ENCODE data around the gene GRAMD1A.
A peak's percentile ranks its signal among the peaks of the same experiment; 100 is the strongest.

The GRAMD1A gene

GRCh38 chr19:35042954-35043604 is 43.0 kb downstream of the GRAMD1A start:
- DNase-seq = no peak
- Histone ChIP-seq H3K4me1 (peaks cover 4 to 24% (median 23%) of the 10 kb centered on the region in 4 donors), H3K9me3 (no peaks in the 10 kb centered on the region), H3K4me3 (no peak overlapping the region), H3K27ac (no peak overlapping the region), H3K36me3 (no peaks in the 10 kb centered on the region), H3K27me3 (peaks cover 0 to 50% of the 10 kb centered on the region in 2 donors)
- intact Hi-C loops (cut with DNase I; ENCODE audit: low total_unique reads) = no loop called here
- no peak for TF ChIP-seq CTCF (IDR thresholded peaks at IDR 0.05)

GRCh38 chr19:35043906-35044305 is 43.8 kb downstream of the GRAMD1A start:
- no peak for TF ChIP-seq CTCF (IDR thresholded peaks at IDR 0.05)
- H3K9me3 ChIP-seq = no peaks in the 10 kb centered on the region
- H3K27ac ChIP-seq = no peak overlapping the region
- no peak overlapping the region for H3K4me3 ChIP-seq
- no peak for DNase-seq
- peaks cover 4 to 23% (median 22%) of the 10 kb centered on the region in 4 donors for H3K4me1 ChIP-seq
- intact Hi-C loops (cut with DNase I; ENCODE audit: low total_unique reads) = no loop called here
- peaks cover 0 to 50% of the 10 kb centered on the region in 2 donors for H3K27me3 ChIP-seq
- no peaks in the 10 kb centered on the region for H3K36me3 ChIP-seq

DNA sequence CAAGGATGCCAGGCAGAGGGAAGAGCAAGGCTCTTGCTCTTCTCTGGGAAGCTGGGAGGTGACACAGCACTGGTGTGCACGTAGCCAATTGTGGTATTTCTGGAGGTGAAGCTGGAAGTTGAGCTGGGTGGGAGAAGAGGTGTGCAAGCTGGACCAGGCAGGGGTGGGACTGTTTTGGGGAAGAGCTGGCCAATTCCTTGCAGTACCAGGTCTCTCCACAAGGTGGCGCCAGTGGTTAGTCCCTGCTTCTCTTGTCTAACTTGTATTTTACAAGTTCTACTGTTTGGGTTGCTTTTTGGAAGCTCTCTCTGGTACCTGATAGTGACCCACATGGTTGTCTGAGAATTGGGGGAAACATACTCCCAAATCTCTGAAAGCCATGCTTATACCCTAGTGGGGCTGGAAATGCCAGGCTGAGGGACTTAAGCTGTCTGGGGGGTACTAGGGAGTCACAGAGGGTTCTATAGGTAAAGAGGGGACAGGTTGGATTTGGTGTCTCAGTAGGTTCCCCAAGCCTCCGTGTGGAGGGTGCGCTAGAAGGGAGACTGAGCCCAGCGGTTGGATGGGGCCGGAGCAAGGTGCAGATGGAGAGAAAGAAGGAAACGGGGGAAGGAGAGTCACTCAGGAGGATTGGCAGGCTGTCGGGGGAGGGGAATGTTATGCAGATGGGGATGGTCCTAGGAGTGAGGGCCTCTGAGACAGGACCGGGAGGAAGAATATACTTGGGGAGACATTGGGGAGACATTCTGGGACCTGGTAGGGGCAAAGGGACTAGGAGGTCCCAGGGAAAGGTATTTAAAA is 44.4 kb downstream of the GRAMD1A start:
- DNase-seq = no peak
- Histone ChIP-seq H3K9me3 (no peaks in the 10 kb centered on the region), H3K36me3 (no peaks in the 10 kb centered on the region), H3K4me1 (peaks cover 4 to 23% (median 22%) of the 10 kb centered on the region in 4 donors), H3K27ac (no peak overlapping the region), H3K27me3 (peaks cover 0 to 47% of the 10 kb centered on the region in 2 donors), H3K4me3 (no peak overlapping the region)
- intact Hi-C loops (cut with DNase I; ENCODE audit: low total_unique reads) = no loop called here
- TF ChIP-seq CTCF (IDR thresholded peaks at IDR 0.05) = peak; percentile 77 to 92

GRCh38 chr19:35045667-35046300 is 45.7 kb downstream of the GRAMD1A start:
- intact Hi-C loops (cut with DNase I; ENCODE audit: low total_unique reads) = no loop called here
- peak in 1 of 2 donors; percentile 39 for DNase-seq
- TF ChIP-seq CTCF (IDR thresholded peaks at IDR 0.05) = no peak
- H3K27ac ChIP-seq = no peak overlapping the region
- peaks cover 0 to 36% of the 10 kb centered on the region in 2 donors for H3K27me3 ChIP-seq
- H3K4me3 ChIP-seq = no peak overlapping the region
- peaks cover 4 to 10% (median 10%) of the 10 kb centered on the region in 4 donors for H3K4me1 ChIP-seq
- no peaks in the 10 kb centered on the region for H3K9me3 ChIP-seq
- no peaks in the 10 kb centered on the region for H3K36me3 ChIP-seq

DNA sequence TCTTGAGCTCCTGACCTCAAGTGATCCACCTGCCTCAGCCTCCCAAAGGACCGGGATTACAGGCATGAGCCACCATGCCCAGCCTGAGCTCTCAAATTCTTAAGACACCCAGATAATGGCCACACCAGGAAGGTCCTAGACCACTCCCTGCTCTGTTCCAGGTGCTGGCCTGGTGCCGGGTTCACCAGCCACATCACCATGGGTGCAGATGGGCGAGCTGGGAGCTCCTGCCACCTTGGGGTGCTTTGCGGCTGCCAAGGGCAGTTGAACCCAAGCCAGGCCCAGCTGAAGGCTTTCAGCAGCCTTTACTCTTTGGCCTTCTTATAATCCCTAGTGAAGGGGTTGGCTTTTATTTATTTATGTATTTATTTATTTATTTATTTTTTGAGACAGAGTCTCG is 46.3 kb downstream of the GRAMD1A start:
- Histone ChIP-seq H3K4me3 (no peak overlapping the region), H3K4me1 (peaks cover under 1 to 3% (median 3%) of the 10 kb centered on the region in 4 donors), H3K27me3 (peaks cover 0 to 29% of the 10 kb centered on the region in 2 donors), H3K9me3 (no peaks in the 10 kb centered on the region), H3K36me3 (no peaks in the 10 kb centered on the region), H3K27ac (no peak overlapping the region)
- intact Hi-C loops (cut with DNase I; ENCODE audit: low total_unique reads) = no loop called here
- DNase-seq = no peak
- no peak for TF ChIP-seq CTCF (IDR thresholded peaks at IDR 0.05)

Measured in tibial artery (tissue), 4 donors.